Measurements from ENCODE around the gene SNAP29.
"Not testable (repeated sequence)": the region's sequence is repeated elsewhere in the genome, so short reads cannot be mapped to it uniquely, and the experiment has no call there.

Gene SNAP29

GRCh38 chr22:20930435-20930834, 71.6 kb downstream of the SNAP29 start:
- DNase-seq (ENCODE audit: low spot score) = not testable (repeated sequence)

- no peak for DNase-seq (ENCODE audit: low spot score)
Measured at GRCh38 chr22:20931126-20931654, 72.4 kb downstream of the SNAP29 start.

- DNase-seq (ENCODE audit: low spot score) = no peak
Measured at GRCh38 chr22:20933910-20934309, 75.1 kb downstream of the SNAP29 start.

GRCh38 chr22:20935049-20935448, 76.2 kb downstream of the SNAP29 start:
- not testable (repeated sequence) for DNase-seq (ENCODE audit: low spot score)

GRCh38 chr22:20935780-20936539, 77.2 kb downstream of the SNAP29 start:
- DNase-seq (ENCODE audit: low spot score) = not testable (repeated sequence)

GRCh38 chr22:20937031-20937793, 78.4 kb downstream of the SNAP29 start:
- no peak for DNase-seq (ENCODE audit: low spot score)

- no peak for DNase-seq (ENCODE audit: low spot score)
Measured at GRCh38 chr22:20937794-20938671, 79.2 kb downstream of the SNAP29 start.

GRCh38 chr22:20939457-20940185, 80.8 kb downstream of the SNAP29 start:
- DNase-seq (ENCODE audit: low spot score) = not testable (repeated sequence)

GRCh38 chr22:20940186-20940651, 81.4 kb downstream of the SNAP29 start:
- no peak for DNase-seq (ENCODE audit: low spot score)

All from LoVo (cell line).